Osteocyte (in vitro differentiated cells): Measurements from ENCODE around the gene TEX14. TPM values are rescaled to one million over a fixed set of nuclear protein-coding genes. Genes with fewer than 3 reads are reported as not detected.

Experiments
- DNase-seq: peaks from one replicate; pipeline ENCODE4 v3.0.0; 2021; ENCODE audit warnings: mixed read lengths; ENCODE audit not compliant: unreplicated experiment; ENCODE audit errors: extremely low spot score
- H3K27ac Mint-ChIP-seq: one replicate; pipeline ENCODE4 v1.8.0; 2021; ENCODE audit warnings: mild to moderate bottlenecking, mixed read lengths; ENCODE audit not compliant: unreplicated experiment
- H3K27me3 Mint-ChIP-seq: one replicate; pipeline ENCODE4 v1.8.0; 2021; ENCODE audit warnings: mixed read lengths; ENCODE audit not compliant: unreplicated experiment
- H3K36me3 Mint-ChIP-seq: one replicate; pipeline ENCODE4 v1.8.0; 2021; ENCODE audit warnings: mixed read lengths; ENCODE audit not compliant: unreplicated experiment
- H3K4me1 Mint-ChIP-seq: one replicate; pipeline ENCODE4 v1.8.0; 2021; ENCODE audit warnings: mixed read lengths; ENCODE audit not compliant: unreplicated experiment
- H3K4me3 Mint-ChIP-seq: one replicate; pipeline ENCODE4 v1.8.0; 2021; ENCODE audit warnings: mild to moderate bottlenecking, moderate library complexity, mixed read lengths; ENCODE audit not compliant: unreplicated experiment
- H3K9me3 Mint-ChIP-seq: one replicate; pipeline ENCODE4 v1.8.0; 2021; ENCODE audit warnings: mixed read lengths; ENCODE audit not compliant: unreplicated experiment
- total RNA-seq: library from RNA; stranded (reverse); gene quantifications from 2 replicates; pipeline ENCODE4 v1.2.1, GENCODE V29; 2021
- TF ChIP-seq, protein P1 (sequence below): fragments of 200-600 bp; sonication (generic); IDR thresholded peaks from 2 replicates; pipeline ENCODE4 v1.5.0; 2021; ENCODE audit warnings: antibody characterized with exemption, mild to moderate bottlenecking, moderate library complexity

TEX14 gene
- total RNA-seq, 1 donor from 2014 or later, result 0.27 TPM

GRCh38 chr17:58529275-58529674, 162.6 kb downstream of the TEX14 start:
- Mint-ChIP-seq H3K36me3 (no peaks in the 10 kb centered on the region), H3K9me3 (no peaks in the 10 kb centered on the region), H3K4me1 (peaks cover 70% of the 10 kb centered on the region), H3K27me3 (no peaks in the 10 kb centered on the region), H3K27ac (peak overlapping the region; percentile 9), H3K4me3 (peak overlapping the region; percentile 8)
- DNase-seq, result no peak
- TF ChIP-seq, protein P1, sequence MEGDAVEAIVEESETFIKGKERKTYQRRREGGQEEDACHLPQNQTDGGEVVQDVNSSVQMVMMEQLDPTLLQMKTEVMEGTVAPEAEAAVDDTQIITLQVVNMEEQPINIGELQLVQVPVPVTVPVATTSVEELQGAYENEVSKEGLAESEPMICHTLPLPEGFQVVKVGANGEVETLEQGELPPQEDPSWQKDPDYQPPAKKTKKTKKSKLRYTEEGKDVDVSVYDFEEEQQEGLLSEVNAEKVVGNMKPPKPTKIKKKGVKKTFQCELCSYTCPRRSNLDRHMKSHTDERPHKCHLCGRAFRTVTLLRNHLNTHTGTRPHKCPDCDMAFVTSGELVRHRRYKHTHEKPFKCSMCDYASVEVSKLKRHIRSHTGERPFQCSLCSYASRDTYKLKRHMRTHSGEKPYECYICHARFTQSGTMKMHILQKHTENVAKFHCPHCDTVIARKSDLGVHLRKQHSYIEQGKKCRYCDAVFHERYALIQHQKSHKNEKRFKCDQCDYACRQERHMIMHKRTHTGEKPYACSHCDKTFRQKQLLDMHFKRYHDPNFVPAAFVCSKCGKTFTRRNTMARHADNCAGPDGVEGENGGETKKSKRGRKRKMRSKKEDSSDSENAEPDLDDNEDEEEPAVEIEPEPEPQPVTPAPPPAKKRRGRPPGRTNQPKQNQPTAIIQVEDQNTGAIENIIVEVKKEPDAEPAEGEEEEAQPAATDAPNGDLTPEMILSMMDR, result no peak

DNA sequence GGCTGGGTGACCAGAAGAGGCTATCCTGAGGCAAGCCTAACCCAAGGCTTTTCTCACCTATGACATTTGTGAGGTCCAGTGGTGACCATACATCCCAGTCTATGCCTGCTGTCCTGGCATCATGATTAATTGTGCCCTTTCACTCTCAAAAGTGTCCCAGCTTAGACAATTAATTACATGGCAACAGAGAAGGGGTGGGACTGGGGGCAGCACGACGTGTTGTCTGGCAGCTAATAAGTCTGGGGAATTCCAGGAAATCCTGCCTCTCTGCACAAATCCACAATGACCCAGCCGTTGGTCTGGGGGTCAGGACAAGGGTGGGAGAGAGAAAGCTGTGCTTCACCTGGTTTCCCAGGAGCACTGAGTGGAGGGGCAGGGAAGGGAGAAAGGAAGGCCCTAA, 163.4 kb downstream of the TEX14 start:
- TF ChIP-seq, protein P1, result no peak
- Mint-ChIP-seq H3K27me3 (no peaks in the 10 kb centered on the region), H3K4me1 (peaks cover 70% of the 10 kb centered on the region)

DNA sequence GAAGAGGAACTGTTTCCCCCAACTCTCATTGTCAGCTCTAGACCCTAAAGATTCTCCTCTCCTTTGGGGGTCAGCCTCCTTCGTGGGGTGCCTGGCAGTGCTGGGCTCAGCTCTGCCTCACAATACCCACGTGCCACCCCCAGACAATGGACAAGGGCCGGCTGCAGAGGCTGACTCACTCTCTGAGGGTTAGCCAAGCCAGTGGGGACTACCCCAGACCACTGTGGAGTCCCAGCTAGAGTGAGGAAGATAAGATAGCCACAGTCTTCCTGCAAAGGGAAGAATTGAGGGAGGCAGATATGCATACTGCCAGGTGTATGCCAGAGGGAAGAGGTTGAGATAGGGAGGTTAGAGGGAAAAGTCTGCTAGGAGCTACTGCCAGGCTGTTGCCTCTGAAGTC, 163.9 kb downstream of the TEX14 start:
- TF ChIP-seq, protein P1, result no peak
- no peaks in the 10 kb centered on the region for H3K9me3 Mint-ChIP-seq
- H3K36me3 Mint-ChIP-seq, result peaks cover under 1% of the 10 kb centered on the region
- no peak for DNase-seq
- H3K4me3 Mint-ChIP-seq, result no peak overlapping the region
- no peak overlapping the region for H3K27ac Mint-ChIP-seq
- H3K4me1 Mint-ChIP-seq, result peaks cover 70% of the 10 kb centered on the region
- H3K27me3 Mint-ChIP-seq, result no peaks in the 10 kb centered on the region

More for the DNA sequence above, 163.4 kb downstream of the TEX14 start:
- Mint-ChIP-seq H3K4me3 (no peak overlapping the region), H3K36me3 (no peaks in the 10 kb centered on the region), H3K9me3 (no peaks in the 10 kb centered on the region), H3K27ac (no peak overlapping the region)
- DNase-seq, result no peak

GRCh38 chr17:58527306-58527705, 164.5 kb downstream of the TEX14 start:
- H3K4me1 Mint-ChIP-seq, result peaks cover 70% of the 10 kb centered on the region
- DNase-seq, result no peak
- peak overlapping the region; percentile 93 for H3K27ac Mint-ChIP-seq
- peaks cover 4% of the 10 kb centered on the region for H3K36me3 Mint-ChIP-seq
- H3K9me3 Mint-ChIP-seq, result no peaks in the 10 kb centered on the region
- H3K4me3 Mint-ChIP-seq, result no peak overlapping the region
- no peaks in the 10 kb centered on the region for H3K27me3 Mint-ChIP-seq
- TF ChIP-seq, protein P1, result no peak

DNA sequence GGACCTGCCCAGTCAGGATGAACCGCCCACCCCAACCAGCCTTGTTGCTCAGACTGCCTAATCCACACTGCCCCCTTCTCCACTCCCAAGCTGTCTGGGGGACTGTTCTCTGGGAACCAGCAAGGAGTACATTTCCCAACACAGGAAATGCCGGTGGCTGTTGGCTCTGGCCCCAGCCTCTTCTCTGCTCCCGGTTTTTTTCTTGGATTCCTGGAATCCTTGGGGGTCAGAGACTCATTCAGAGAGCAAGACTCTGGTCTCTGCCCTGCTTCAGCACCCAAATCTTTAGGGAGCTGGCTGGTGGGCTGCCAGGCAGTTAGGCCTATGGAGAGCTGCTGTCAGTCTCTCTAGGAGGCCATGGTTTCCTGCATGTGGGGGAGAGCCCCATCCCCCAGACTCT, 166.6 kb downstream of the TEX14 start:
- DNase-seq, result no peak
- Mint-ChIP-seq H3K27ac (peak overlapping the region; percentile 93), H3K9me3 (no peaks in the 10 kb centered on the region), H3K36me3 (peaks cover 4% of the 10 kb centered on the region), H3K4me3 (peak overlapping the region; percentile 60), H3K27me3 (no peaks in the 10 kb centered on the region), H3K4me1 (peaks cover 64% of the 10 kb centered on the region)
- TF ChIP-seq, protein P1, result no peak
